ENCODE measurements around the gene PAPPA2. TPM values are rescaled to one million over a fixed set of nuclear protein-coding genes. Genes with fewer than 3 reads are reported as not detected.

PAPPA2 gene
- total RNA-seq, 1 experiment from 2014 or later = not detected

- no peak for DNase-seq
- CTCF ChIA-PET = no interaction called here
- BruUV-seq (replicated peaks) = no TSS peak
- peaks cover 5% of the 10 kb centered on the region; the same call in 1 of the 2 replicates for H3K27me3 ChIP-seq (ENCODE audit: insufficient read depth, low read depth)
- POLR2A ChIA-PET (ENCODE audit: unreplicated experiment) = no interaction called here
- no peaks in the 10 kb centered on the region for H3K36me3 ChIP-seq (ENCODE audit: low read depth)
- H2AFZ ChIP-seq = no peak overlapping the region
- H4K20me1 ChIP-seq (ENCODE audit: insufficient read depth) = no peaks in the 10 kb centered on the region
- intact Hi-C loops (cut with micrococcal nuclease; ENCODE audit: unreplicated experiment) = no loop called here
- no peak overlapping the region for H3K4me3 ChIP-seq
- H3K4me2 ChIP-seq = no peak overlapping the region
- TF ChIP-seq CTCF (conservative IDR thresholded peaks at IDR 0.05) (no peak), EZH2 (IDR thresholded peaks at IDR 0.05; ENCODE audit: low read depth) (no peak)
- no peaks in the 10 kb centered on the region for H3K9me3 ChIP-seq (ENCODE audit: insufficient read depth, low read depth)
- no peak overlapping the region for H3K27ac ChIP-seq
- H3K9me2 ChIP-seq (ENCODE audit: insufficient read depth) = no peaks in the 10 kb centered on the region
- no peaks in the 10 kb centered on the region for H3K79me2 ChIP-seq (ENCODE audit: low read depth)
- H3F3A ChIP-seq (ENCODE audit: insufficient read depth, low read depth) = no peaks in the 10 kb centered on the region
- H3K4me1 ChIP-seq (replicated peaks; ENCODE audit: insufficient read depth) = no peaks in the 10 kb centered on the region
Observed at GRCh38 chr1:176434234-176434633, 28.7 kb upstream of the PAPPA2 start.

- no peak overlapping the region for H3K4me2 ChIP-seq
- CTCF ChIA-PET = no interaction called here
- no peak overlapping the region for H3K4me3 ChIP-seq
- H4K20me1 ChIP-seq (ENCODE audit: insufficient read depth) = no peaks in the 10 kb centered on the region
- no peak overlapping the region for H2AFZ ChIP-seq
- no TSS peak for BruUV-seq (replicated peaks)
- no peaks in the 10 kb centered on the region for H3K9me2 ChIP-seq (ENCODE audit: insufficient read depth)
- H3K27me3 ChIP-seq (ENCODE audit: insufficient read depth, low read depth) = peaks cover 5% of the 10 kb centered on the region; the same call in 1 of the 2 replicates
- DNase-seq = no peak
- H3F3A ChIP-seq (ENCODE audit: insufficient read depth, low read depth) = no peaks in the 10 kb centered on the region
- H3K9me3 ChIP-seq (ENCODE audit: insufficient read depth, low read depth) = no peaks in the 10 kb centered on the region
- intact Hi-C loops (cut with micrococcal nuclease; ENCODE audit: unreplicated experiment) = no loop called here
- no peaks in the 10 kb centered on the region for H3K4me1 ChIP-seq (replicated peaks; ENCODE audit: insufficient read depth)
- H3K79me2 ChIP-seq (ENCODE audit: low read depth) = no peaks in the 10 kb centered on the region
- POLR2A ChIA-PET (ENCODE audit: unreplicated experiment) = no interaction called here
- H3K36me3 ChIP-seq (ENCODE audit: low read depth) = no peaks in the 10 kb centered on the region
- no peak for TF ChIP-seq EZH2 (IDR thresholded peaks at IDR 0.05; ENCODE audit: low read depth)
- no peak for TF ChIP-seq CTCF (conservative IDR thresholded peaks at IDR 0.05)
- H3K27ac ChIP-seq = no peak overlapping the region
Observed at GRCh38 chr1:176436251-176436650, 26.7 kb upstream of the PAPPA2 start.

- no peaks in the 10 kb centered on the region for H3K79me2 ChIP-seq (ENCODE audit: low read depth)
- no peaks in the 10 kb centered on the region for H3K9me3 ChIP-seq (ENCODE audit: insufficient read depth, low read depth)
- ChIA-PET POLR2A (ENCODE audit: unreplicated experiment) (no interaction called here), CTCF (no interaction called here)
- H3K27me3 ChIP-seq (ENCODE audit: insufficient read depth, low read depth) = no peaks in the 10 kb centered on the region
- no peak overlapping the region for H3K27ac ChIP-seq
- no peaks in the 10 kb centered on the region for H3F3A ChIP-seq (ENCODE audit: insufficient read depth, low read depth)
- H4K20me1 ChIP-seq (ENCODE audit: insufficient read depth) = no peaks in the 10 kb centered on the region
- TF ChIP-seq EZH2 (IDR thresholded peaks at IDR 0.05; ENCODE audit: low read depth) (no peak), CTCF (conservative IDR thresholded peaks at IDR 0.05) (no peak)
- H3K9me2 ChIP-seq (ENCODE audit: insufficient read depth) = no peaks in the 10 kb centered on the region
- no peak overlapping the region for H2AFZ ChIP-seq
- DNase-seq = no peak
- H3K4me1 ChIP-seq (replicated peaks; ENCODE audit: insufficient read depth) = no peaks in the 10 kb centered on the region
- intact Hi-C loops (cut with micrococcal nuclease; ENCODE audit: unreplicated experiment) = no loop called here
- no TSS peak for BruUV-seq (replicated peaks)
- no peaks in the 10 kb centered on the region for H3K36me3 ChIP-seq (ENCODE audit: low read depth)
- no peak overlapping the region for H3K4me3 ChIP-seq
- no peak overlapping the region for H3K4me2 ChIP-seq
Observed at GRCh38 chr1:176440176-176440575, 22.8 kb upstream of the PAPPA2 start.

All from PC-9 (cell line).